Measurements from ENCODE around the gene DEFB118.

DNA sequence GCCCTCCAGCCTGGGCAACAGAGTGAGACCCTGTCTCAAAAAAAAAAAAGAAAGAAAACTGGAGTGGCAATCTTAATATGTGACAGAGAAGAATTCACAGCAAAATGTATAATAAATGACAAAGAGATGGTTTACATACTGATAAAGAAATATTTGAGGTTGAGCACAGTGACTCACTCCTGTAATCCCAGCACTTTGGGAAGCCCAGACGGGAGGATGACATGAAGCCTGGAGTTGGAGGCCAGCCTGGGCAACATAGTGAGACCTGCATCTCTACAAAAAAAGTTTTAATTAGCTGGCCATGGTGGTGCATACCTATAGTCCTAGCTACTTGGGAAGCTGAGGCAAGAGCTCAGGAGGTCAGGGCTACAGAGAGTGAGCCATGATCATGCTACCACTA is 12.4 kb upstream of the DEFB118 start:
- TF ChIP-seq, protein P1, sequence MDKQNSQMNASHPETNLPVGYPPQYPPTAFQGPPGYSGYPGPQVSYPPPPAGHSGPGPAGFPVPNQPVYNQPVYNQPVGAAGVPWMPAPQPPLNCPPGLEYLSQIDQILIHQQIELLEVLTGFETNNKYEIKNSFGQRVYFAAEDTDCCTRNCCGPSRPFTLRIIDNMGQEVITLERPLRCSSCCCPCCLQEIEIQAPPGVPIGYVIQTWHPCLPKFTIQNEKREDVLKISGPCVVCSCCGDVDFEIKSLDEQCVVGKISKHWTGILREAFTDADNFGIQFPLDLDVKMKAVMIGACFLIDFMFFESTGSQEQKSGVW (CRISPR knock-in tag; IDR thresholded peaks at IDR 0.05; ENCODE audit: borderline replicate concordance), result no peak
- TF ChIP-seq, protein P2, sequence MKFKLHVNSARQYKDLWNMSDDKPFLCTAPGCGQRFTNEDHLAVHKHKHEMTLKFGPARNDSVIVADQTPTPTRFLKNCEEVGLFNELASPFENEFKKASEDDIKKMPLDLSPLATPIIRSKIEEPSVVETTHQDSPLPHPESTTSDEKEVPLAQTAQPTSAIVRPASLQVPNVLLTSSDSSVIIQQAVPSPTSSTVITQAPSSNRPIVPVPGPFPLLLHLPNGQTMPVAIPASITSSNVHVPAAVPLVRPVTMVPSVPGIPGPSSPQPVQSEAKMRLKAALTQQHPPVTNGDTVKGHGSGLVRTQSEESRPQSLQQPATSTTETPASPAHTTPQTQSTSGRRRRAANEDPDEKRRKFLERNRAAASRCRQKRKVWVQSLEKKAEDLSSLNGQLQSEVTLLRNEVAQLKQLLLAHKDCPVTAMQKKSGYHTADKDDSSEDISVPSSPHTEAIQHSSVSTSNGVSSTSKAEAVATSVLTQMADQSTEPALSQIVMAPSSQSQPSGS (CRISPR knock-in tag; IDR thresholded peaks at IDR 0.05), result no peak
- no peak for TF ChIP-seq SALL2 (CRISPR knock-in tag; IDR thresholded peaks at IDR 0.05)
- TF ChIP-seq ZC3H4 (CRISPR knock-in tag; IDR thresholded peaks at IDR 0.05; ENCODE audit: borderline replicate concordance), result no peak
- TF ChIP-seq MYNN (CRISPR knock-in tag; IDR thresholded peaks at IDR 0.05; ENCODE audit: low read depth), result no peak
- TF ChIP-seq MXI1 (IDR thresholded peaks at IDR 0.05; ENCODE audit: borderline replicate concordance, low read depth, low read length), result no peak
- TF ChIP-seq, protein P3, sequence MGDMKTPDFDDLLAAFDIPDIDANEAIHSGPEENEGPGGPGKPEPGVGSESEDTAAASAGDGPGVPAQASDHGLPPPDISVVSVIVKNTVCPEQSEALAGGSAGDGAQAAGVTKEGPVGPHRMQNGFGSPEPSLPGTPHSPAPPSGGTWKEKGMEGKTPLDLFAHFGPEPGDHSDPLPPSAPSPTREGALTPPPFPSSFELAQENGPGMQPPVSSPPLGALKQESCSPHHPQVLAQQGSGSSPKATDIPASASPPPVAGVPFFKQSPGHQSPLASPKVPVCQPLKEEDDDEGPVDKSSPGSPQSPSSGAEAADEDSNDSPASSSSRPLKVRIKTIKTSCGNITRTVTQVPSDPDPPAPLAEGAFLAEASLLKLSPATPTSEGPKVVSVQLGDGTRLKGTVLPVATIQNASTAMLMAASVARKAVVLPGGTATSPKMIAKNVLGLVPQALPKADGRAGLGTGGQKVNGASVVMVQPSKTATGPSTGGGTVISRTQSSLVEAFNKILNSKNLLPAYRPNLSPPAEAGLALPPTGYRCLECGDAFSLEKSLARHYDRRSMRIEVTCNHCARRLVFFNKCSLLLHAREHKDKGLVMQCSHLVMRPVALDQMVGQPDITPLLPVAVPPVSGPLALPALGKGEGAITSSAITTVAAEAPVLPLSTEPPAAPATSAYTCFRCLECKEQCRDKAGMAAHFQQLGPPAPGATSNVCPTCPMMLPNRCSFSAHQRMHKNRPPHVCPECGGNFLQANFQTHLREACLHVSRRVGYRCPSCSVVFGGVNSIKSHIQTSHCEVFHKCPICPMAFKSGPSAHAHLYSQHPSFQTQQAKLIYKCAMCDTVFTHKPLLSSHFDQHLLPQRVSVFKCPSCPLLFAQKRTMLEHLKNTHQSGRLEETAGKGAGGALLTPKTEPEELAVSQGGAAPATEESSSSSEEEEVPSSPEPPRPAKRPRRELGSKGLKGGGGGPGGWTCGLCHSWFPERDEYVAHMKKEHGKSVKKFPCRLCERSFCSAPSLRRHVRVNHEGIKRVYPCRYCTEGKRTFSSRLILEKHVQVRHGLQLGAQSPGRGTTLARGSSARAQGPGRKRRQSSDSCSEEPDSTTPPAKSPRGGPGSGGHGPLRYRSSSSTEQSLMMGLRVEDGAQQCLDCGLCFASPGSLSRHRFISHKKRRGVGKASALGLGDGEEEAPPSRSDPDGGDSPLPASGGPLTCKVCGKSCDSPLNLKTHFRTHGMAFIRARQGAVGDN (CRISPR knock-in tag; IDR thresholded peaks at IDR 0.05), result no peak
- no peak for TF ChIP-seq CREBL2 (CRISPR knock-in tag; IDR thresholded peaks at IDR 0.05; ENCODE audit: borderline replicate concordance)
- no peak for TF ChIP-seq ZNF224 (CRISPR knock-in tag; IDR thresholded peaks at IDR 0.05)
- no peak for TF ChIP-seq CTCF (CRISPR knock-in tag; IDR thresholded peaks at IDR 0.05)
- TF ChIP-seq ZNF136 (CRISPR knock-in tag; IDR thresholded peaks at IDR 0.05; ENCODE audit: low read depth), result no peak
- TF ChIP-seq CBX2 (IDR thresholded peaks at IDR 0.05; ENCODE audit: low read depth, low read length), result no peak
- TF ChIP-seq CBX2 (CRISPR knock-in tag; IDR thresholded peaks at IDR 0.05; ENCODE audit: low read depth), result no peak
- no peak for TF ChIP-seq RARA (CRISPR knock-in tag; IDR thresholded peaks at IDR 0.05)
